Lower leg skin (tissue), 3 donors: ENCODE data around the gene ATP5F1D.

Source experiments
- CTCF ChIP-seq, 3 donors: fragments of 450-650 bp; IDR thresholded peaks; one replicate each; pipeline ENCODE4 v1.5.1; 2016; ENCODE audit warnings: antibody characterized with exemption in 3 of 3, mild to moderate bottlenecking in 3 of 3, moderate library complexity in 2 of 3
- POLR2A ChIP-seq, 2 donors: fragments of 450-650 bp; IDR thresholded peaks; one replicate each; pipeline ENCODE4 v1.6.1; 2016 to 2017; ENCODE audit warnings: antibody characterized with exemption in 2 of 2, mild to moderate bottlenecking in 1 of 2, moderate library complexity in 1 of 2

- TF ChIP-seq POLR2A (IDR thresholded peaks at IDR 0.05) (no peak), CTCF (IDR thresholded peaks at IDR 0.05) (no peak)
Measured at GRCh38 chr19:1271528-1272422, 30.2 kb downstream of the ATP5F1D start.
